HL-60 (cell line): ENCODE data around the gene GPS1.

Experiments
- GABPA ChIP-seq: IDR thresholded peaks from 2 replicates; pipeline ENCODE4 v1.6.1; 2012; ENCODE audit warnings: low read depth
- POLR2AphosphoS5 ChIP-seq: IDR thresholded peaks from 2 replicates; pipeline ENCODE4 v1.6.1; 2012; ENCODE audit warnings: low read depth
- SPI1 ChIP-seq: IDR thresholded peaks from 2 replicates; pipeline ENCODE4 v1.6.1; 2012; ENCODE audit warnings: low read depth, mild to moderate bottlenecking, borderline replicate concordance
- TF ChIP-seq, protein P1 (sequence below): IDR thresholded peaks from one replicate; pipeline ENCODE4 v1.5.1; 2011; ENCODE audit warnings: low read length, control low read depth, inconsistent platforms; ENCODE audit not compliant: insufficient read depth
- TF ChIP-seq, protein P2 (sequence below): IDR thresholded peaks from 2 replicates; pipeline ENCODE4 v1.6.1; 2012; ENCODE audit warnings: low read depth; ENCODE audit not compliant: insufficient replicate concordance

DNA sequence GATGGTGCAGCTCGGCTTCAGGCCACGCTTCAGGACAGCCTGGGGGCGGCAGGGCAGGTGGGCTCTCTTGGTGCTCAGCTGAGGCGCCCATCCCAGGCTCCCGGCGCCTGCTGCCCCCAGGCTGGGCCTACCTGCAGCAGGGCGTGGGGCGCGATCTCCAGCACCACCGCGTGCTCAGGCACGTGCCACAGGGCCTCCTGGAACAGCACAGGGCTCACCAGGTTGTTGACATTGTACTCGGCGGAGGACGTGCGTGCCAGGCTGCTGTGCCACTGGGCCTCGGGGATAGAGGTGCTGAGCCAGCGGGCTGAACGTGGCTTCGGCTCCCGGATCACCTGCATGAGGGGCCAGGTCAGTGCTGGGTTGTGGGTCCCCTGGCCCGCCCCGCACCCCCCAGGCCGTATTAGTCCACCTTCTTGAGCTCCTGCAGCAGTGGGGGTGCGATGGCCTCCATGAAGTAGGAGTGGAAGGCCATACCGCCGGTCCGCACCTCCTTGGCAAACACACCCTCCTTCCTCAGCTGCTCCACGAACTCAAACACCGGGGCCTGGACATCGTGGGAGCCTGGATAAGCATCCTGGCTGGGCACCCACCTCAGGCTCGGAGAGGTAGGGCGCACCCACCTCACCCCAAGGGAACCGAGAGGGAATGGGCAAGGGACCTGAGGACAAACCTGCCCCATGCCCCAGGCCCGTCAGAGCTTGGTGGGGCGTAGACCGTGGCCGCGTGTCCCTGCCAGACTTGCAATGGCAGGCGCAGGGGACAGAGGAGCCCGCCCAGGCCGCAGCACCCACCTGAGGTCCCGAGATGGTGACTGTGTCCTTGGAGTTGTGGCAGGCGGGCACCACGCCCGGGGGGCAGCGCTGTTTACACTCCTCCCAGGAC lies 37.4 kb downstream of the GPS1 start:
- TF ChIP-seq, protein P1, sequence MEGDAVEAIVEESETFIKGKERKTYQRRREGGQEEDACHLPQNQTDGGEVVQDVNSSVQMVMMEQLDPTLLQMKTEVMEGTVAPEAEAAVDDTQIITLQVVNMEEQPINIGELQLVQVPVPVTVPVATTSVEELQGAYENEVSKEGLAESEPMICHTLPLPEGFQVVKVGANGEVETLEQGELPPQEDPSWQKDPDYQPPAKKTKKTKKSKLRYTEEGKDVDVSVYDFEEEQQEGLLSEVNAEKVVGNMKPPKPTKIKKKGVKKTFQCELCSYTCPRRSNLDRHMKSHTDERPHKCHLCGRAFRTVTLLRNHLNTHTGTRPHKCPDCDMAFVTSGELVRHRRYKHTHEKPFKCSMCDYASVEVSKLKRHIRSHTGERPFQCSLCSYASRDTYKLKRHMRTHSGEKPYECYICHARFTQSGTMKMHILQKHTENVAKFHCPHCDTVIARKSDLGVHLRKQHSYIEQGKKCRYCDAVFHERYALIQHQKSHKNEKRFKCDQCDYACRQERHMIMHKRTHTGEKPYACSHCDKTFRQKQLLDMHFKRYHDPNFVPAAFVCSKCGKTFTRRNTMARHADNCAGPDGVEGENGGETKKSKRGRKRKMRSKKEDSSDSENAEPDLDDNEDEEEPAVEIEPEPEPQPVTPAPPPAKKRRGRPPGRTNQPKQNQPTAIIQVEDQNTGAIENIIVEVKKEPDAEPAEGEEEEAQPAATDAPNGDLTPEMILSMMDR, result no peak
- TF ChIP-seq, protein P2, sequence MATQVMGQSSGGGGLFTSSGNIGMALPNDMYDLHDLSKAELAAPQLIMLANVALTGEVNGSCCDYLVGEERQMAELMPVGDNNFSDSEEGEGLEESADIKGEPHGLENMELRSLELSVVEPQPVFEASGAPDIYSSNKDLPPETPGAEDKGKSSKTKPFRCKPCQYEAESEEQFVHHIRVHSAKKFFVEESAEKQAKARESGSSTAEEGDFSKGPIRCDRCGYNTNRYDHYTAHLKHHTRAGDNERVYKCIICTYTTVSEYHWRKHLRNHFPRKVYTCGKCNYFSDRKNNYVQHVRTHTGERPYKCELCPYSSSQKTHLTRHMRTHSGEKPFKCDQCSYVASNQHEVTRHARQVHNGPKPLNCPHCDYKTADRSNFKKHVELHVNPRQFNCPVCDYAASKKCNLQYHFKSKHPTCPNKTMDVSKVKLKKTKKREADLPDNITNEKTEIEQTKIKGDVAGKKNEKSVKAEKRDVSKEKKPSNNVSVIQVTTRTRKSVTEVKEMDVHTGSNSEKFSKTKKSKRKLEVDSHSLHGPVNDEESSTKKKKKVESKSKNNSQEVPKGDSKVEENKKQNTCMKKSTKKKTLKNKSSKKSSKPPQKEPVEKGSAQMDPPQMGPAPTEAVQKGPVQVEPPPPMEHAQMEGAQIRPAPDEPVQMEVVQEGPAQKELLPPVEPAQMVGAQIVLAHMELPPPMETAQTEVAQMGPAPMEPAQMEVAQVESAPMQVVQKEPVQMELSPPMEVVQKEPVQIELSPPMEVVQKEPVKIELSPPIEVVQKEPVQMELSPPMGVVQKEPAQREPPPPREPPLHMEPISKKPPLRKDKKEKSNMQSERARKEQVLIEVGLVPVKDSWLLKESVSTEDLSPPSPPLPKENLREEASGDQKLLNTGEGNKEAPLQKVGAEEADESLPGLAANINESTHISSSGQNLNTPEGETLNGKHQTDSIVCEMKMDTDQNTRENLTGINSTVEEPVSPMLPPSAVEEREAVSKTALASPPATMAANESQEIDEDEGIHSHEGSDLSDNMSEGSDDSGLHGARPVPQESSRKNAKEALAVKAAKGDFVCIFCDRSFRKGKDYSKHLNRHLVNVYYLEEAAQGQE, result no peak
- TF ChIP-seq GABPA (no peak), POLR2AphosphoS5 (no peak; the same call in 1 of the 2 replicates), SPI1 (no peak)
